Epidermal melanocyte (primary cell): Measurements from ENCODE around the gene JDP2.

Experiments used
- DNase-seq: peaks from one replicate; pipeline ENCODE4 v3.0.0; 2011; ENCODE audit warnings: low spot score; ENCODE audit not compliant: insufficient read length

The JDP2 gene

GRCh38 chr14:75479770-75480600, 52.2 kb downstream of the JDP2 start:
- DNase-seq = no peak

GRCh38 chr14:75482366-75482765, 54.5 kb downstream of the JDP2 start:
- no peak for DNase-seq

GRCh38 chr14:75484711-75485429, 57.0 kb downstream of the JDP2 start:
- no peak for DNase-seq

- no peak for DNase-seq
Measured at GRCh38 chr14:75486318-75486717, 58.5 kb downstream of the JDP2 start.

- DNase-seq = no peak
Measured at GRCh38 chr14:75487155-75487671, 59.4 kb downstream of the JDP2 start.

- no peak for DNase-seq
Measured at GRCh38 chr14:75489480-75489837, 61.6 kb downstream of the JDP2 start.

GRCh38 chr14:75491376-75491978, 63.7 kb downstream of the JDP2 start:
- DNase-seq = no peak

GRCh38 chr14:75492832-75493591, 65.2 kb downstream of the JDP2 start:
- no peak for DNase-seq

GRCh38 chr14:75493592-75494087, 65.8 kb downstream of the JDP2 start:
- DNase-seq = no peak

GRCh38 chr14:75494896-75495295, 67.1 kb downstream of the JDP2 start:
- DNase-seq = no peak

- no peak for DNase-seq
Measured at GRCh38 chr14:75495399-75495798, 67.6 kb downstream of the JDP2 start.

- DNase-seq = no peak
Measured at GRCh38 chr14:75495882-75496281, 68.1 kb downstream of the JDP2 start.

- DNase-seq = no peak
Measured at GRCh38 chr14:75496755-75497154, 68.9 kb downstream of the JDP2 start.

GRCh38 chr14:75497191-75497590, 69.4 kb downstream of the JDP2 start:
- no peak for DNase-seq

- DNase-seq = no peak
Measured at GRCh38 chr14:75497701-75498100, 69.9 kb downstream of the JDP2 start.

- DNase-seq = no peak
Measured at GRCh38 chr14:75499084-75499875, 71.5 kb downstream of the JDP2 start.

- DNase-seq = no peak
Measured at GRCh38 chr14:75501080-75501479, 73.3 kb downstream of the JDP2 start.

- no peak for DNase-seq
Measured at GRCh38 chr14:75504411-75504810, 76.6 kb downstream of the JDP2 start.

GRCh38 chr14:75506930-75507329, 79.1 kb downstream of the JDP2 start:
- DNase-seq = no peak

- DNase-seq = no peak
Measured at GRCh38 chr14:75510547-75510946, 82.7 kb downstream of the JDP2 start.
